Measurements from ENCODE around the gene DAND5.

- TF ChIP-seq POLR2AphosphoS2 (IDR thresholded peaks at IDR 0.05; ENCODE audit: low read depth, low read length) (no peak), NFYA (IDR thresholded peaks at IDR 0.05; ENCODE audit: borderline replicate concordance, low read depth, low read length) (no peak), POLR2A (IDR thresholded peaks at IDR 0.05; ENCODE audit: low read depth, low read length) (no peak), SIN3A (IDR thresholded peaks at IDR 0.05; ENCODE audit: low read depth, low read length) (no peak), RELB (IDR thresholded peaks at IDR 0.05; ENCODE audit: low read depth) (no peak), ATF2 (IDR thresholded peaks at IDR 0.05; ENCODE audit: low read length) (no peak), SRF (IDR thresholded peaks at IDR 0.05; ENCODE audit: low read depth in 2 of 2, low read length in 2 of 2) (no peak), ZBTB33 (IDR thresholded peaks at IDR 0.05) (no peak), CTCF (IDR thresholded peaks at IDR 0.05 in 2 of 3, conservative IDR thresholded peaks at IDR 0.05 in 1 of 3; ENCODE audit: control insufficient read depth in 2 of 3, extremely low read depth in 1 of 3, insufficient read depth in 1 of 3, low read depth in 3 of 3, low read length in 3 of 3) (no peak), PRDM15 (CRISPR knock-in tag; IDR thresholded peaks at IDR 0.05) (no peak)
These were observed 50.6 kb downstream of the DAND5 start for GRCh38 chr19:13020002-13020414.

Data from GM12878 (cell line).